NCI-H524 (cell line): Measurements from ENCODE around the gene SYNJ2.

Experiments
- DNase-seq, 2 experiments: peaks; one replicate each; lab custom pipeline; 2025; lab: John Stamatoyannopoulos, UW

Gene SYNJ2

DNA sequence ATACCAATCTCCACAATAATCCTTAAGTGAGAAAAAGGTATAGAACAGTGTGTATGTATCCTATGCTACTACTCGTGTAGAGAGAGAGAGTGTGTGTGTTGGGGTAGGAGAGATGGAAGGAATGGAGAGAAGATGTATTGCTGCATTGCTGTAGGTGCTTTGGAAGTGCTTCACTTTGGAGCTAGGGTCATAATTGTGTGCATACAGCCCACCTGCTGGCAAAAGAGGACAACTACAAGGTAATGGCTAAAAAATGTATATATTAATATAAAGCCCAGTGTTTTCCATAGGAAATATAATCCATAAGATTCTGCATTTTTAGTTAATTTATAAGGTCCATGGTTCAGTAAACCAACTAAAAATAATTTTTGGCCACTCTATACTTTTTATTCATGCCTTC, 150.3 kb downstream of the SYNJ2 start:
- peak; percentile 52 to 75 for DNase-seq

GRCh38 chr6:158142789-158143188, 161.1 kb downstream of the SYNJ2 start:
- DNase-seq: no peak

DNA sequence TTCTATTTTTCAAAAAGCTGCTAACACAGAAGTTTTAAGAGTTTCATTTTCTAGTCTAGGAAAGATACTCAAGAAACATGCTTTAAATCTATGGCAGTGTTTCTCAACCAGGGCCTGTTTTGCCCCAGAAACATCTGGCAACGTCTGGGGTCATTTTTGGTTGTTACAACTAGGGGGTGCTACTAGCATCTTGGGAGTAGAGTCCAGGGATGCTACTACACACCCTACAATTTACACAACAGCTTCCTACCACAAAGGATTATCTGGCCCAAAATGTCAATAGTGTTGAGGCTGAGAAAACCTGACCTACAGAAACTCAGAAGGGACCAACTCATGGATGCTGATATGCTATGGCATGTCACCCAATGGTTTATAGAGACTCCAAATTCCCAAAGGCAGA, 162.0 kb downstream of the SYNJ2 start:
- peak in 1 of 2 experiments; percentile 18 for DNase-seq
